ENCODE data around the gene SPOP.

DNA sequence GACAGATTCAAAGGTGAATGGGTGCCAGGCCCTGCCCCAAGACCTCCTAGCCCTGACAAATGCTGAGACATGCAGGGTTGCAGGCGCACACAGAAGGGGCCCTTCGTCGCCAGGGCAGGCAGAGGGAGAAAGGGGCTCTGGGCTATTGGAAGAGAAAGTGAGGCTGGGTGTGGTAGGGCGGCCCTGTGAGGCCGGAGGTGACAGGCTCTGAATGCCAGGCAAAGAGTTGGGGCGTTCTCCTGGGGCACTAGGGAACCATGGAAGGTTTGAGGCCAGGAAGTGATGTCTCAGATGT, 128.6 kb downstream of the SPOP start:
- TF ChIP-seq ZNF121 (tag by site-specific recombination; IDR thresholded peaks at IDR 0.05) = no peak
- TF ChIP-seq TCF7L2 (IDR thresholded peaks at IDR 0.05; ENCODE audit: borderline replicate concordance, low read depth, low read length) = no peak
- TF ChIP-seq IKZF3 (tag by site-specific recombination; IDR thresholded peaks at IDR 0.05) = no peak
- TF ChIP-seq, protein P1, sequence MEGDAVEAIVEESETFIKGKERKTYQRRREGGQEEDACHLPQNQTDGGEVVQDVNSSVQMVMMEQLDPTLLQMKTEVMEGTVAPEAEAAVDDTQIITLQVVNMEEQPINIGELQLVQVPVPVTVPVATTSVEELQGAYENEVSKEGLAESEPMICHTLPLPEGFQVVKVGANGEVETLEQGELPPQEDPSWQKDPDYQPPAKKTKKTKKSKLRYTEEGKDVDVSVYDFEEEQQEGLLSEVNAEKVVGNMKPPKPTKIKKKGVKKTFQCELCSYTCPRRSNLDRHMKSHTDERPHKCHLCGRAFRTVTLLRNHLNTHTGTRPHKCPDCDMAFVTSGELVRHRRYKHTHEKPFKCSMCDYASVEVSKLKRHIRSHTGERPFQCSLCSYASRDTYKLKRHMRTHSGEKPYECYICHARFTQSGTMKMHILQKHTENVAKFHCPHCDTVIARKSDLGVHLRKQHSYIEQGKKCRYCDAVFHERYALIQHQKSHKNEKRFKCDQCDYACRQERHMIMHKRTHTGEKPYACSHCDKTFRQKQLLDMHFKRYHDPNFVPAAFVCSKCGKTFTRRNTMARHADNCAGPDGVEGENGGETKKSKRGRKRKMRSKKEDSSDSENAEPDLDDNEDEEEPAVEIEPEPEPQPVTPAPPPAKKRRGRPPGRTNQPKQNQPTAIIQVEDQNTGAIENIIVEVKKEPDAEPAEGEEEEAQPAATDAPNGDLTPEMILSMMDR (tag by site-specific recombination; IDR thresholded peaks at IDR 0.05) = no peak
- no peak for TF ChIP-seq ZNF561 (tag by site-specific recombination; IDR thresholded peaks at IDR 0.05; ENCODE audit: borderline replicate concordance)
- TF ChIP-seq ZSCAN30 (tag by site-specific recombination; IDR thresholded peaks at IDR 0.05) = no peak
- TF ChIP-seq ZFHX2 (tag by site-specific recombination; conservative IDR thresholded peaks at IDR 0.05) = no peak
- TF ChIP-seq ZNF585B (tag by site-specific recombination; IDR thresholded peaks at IDR 0.05) = no peak
- TF ChIP-seq HOXA7 (CRISPR knock-in tag; IDR thresholded peaks at IDR 0.05; ENCODE audit: borderline replicate concordance) = no peak
- no peak for TF ChIP-seq ZNF302 (tag by site-specific recombination; IDR thresholded peaks at IDR 0.05; ENCODE audit: low read depth)
- TF ChIP-seq ZNF639 (tag by site-specific recombination; IDR thresholded peaks at IDR 0.05) = no peak
- TF ChIP-seq, protein P2, sequence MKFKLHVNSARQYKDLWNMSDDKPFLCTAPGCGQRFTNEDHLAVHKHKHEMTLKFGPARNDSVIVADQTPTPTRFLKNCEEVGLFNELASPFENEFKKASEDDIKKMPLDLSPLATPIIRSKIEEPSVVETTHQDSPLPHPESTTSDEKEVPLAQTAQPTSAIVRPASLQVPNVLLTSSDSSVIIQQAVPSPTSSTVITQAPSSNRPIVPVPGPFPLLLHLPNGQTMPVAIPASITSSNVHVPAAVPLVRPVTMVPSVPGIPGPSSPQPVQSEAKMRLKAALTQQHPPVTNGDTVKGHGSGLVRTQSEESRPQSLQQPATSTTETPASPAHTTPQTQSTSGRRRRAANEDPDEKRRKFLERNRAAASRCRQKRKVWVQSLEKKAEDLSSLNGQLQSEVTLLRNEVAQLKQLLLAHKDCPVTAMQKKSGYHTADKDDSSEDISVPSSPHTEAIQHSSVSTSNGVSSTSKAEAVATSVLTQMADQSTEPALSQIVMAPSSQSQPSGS (tag by site-specific recombination; IDR thresholded peaks at IDR 0.05; ENCODE audit: low read depth) = no peak
- no peak for TF ChIP-seq GLI2 (tag by site-specific recombination; IDR thresholded peaks at IDR 0.05; ENCODE audit: borderline replicate concordance, low read depth)
